HepG2 (cell line): ENCODE data around the gene FBLN7. TPM values are rescaled to one million over a fixed set of nuclear protein-coding genes. Genes with fewer than 3 reads are reported as not detected.
A peak's percentile ranks its signal among the peaks of the same experiment; 100 is the strongest.

Source experiments
- IKZF4 ChIP-seq: sonication (generic); formaldehyde crosslinking; IDR thresholded peaks from 2 replicates; pipeline ENCODE4 v1.5.1; 2020; ENCODE audit warnings: borderline replicate concordance, mild to moderate bottlenecking, low read depth, missing genetic modification reagents; ENCODE audit errors: not compliant biosample characterization
- MAFK ChIP-seq, 2 experiments: IDR thresholded peaks in 1 of 2; conservative IDR thresholded peaks in 1 of 2; 2 replicates each; pipeline ENCODE4 v1.6.1; 2011; ENCODE audit warnings: improper control_type of control experiment in 2 of 2, low read length in 2 of 2
- MIXL1 ChIP-seq: IDR thresholded peaks from 2 replicates; pipeline ENCODE4 v1.6.1; 2016
- NFE2L1 ChIP-seq: sonication (generic); formaldehyde crosslinking; IDR thresholded peaks from 2 replicates; pipeline ENCODE4 v1.4.0; 2020; ENCODE audit warnings: missing genetic modification reagents, mild to moderate bottlenecking, borderline replicate concordance
- PCBP2 ChIP-seq: fragments of 200-400 bp; formaldehyde crosslinking; optimal IDR thresholded peaks from 2 replicates; pipeline ENCODE3; 2018; ENCODE audit warnings: low read length, low read depth; ENCODE audit not compliant: poor library complexity, severe bottlenecking
- RFXANK ChIP-seq: IDR thresholded peaks from 2 replicates; pipeline ENCODE4 v1.6.1; 2016
- RXRA ChIP-seq: sonication (generic); formaldehyde crosslinking; IDR thresholded peaks from 2 replicates; pipeline ENCODE4 v1.5.1; 2020; ENCODE audit warnings: missing genetic modification reagents
- TBP ChIP-seq: sonication (generic); formaldehyde crosslinking; IDR thresholded peaks from 2 replicates; pipeline ENCODE4 v1.5.0; 2020; ENCODE audit warnings: missing genetic modification reagents
- TFDP2 ChIP-seq: sonication (generic); formaldehyde crosslinking; IDR thresholded peaks from 2 replicates; pipeline ENCODE4 v1.4.0; 2020; ENCODE audit warnings: missing genetic modification reagents
- XRCC5 ChIP-seq: fragments of 200-400 bp; formaldehyde crosslinking; optimal IDR thresholded peaks from 2 replicates; pipeline ENCODE3; 2017; ENCODE audit warnings: mild to moderate bottlenecking, low read length
- ZBTB40 ChIP-seq, 2 experiments: fragments of 450-650 bp in 1 of 2; sonication (generic) in 1 of 2; formaldehyde crosslinking in 1 of 2; IDR thresholded peaks; 2 replicates each; pipeline versions ENCODE4 v1.6.1 to v1.8.0; 2016 to 2022; ENCODE audit warnings: antibody characterized with exemption in 1 of 2, mild to moderate bottlenecking in 1 of 2, missing genetic modification reagents in 1 of 2
- ZFY ChIP-seq: sonication (generic); formaldehyde crosslinking; IDR thresholded peaks from 2 replicates; pipeline ENCODE4 v1.4.0; 2020; ENCODE audit warnings: missing genetic modification reagents
- ZNF331 ChIP-seq: sonication (generic); formaldehyde crosslinking; IDR thresholded peaks from 2 replicates; pipeline ENCODE4 v1.4.0; 2020; ENCODE audit warnings: missing genetic modification reagents
- ZNF530 ChIP-seq: sonication (generic); formaldehyde crosslinking; IDR thresholded peaks from 2 replicates; pipeline ENCODE4 v1.5.0; 2020; ENCODE audit warnings: low read depth, mild to moderate bottlenecking, missing genetic modification reagents
- ZNF747 ChIP-seq: sonication (generic); formaldehyde crosslinking; IDR thresholded peaks from 2 replicates; pipeline ENCODE4 v1.8.1; 2023; ENCODE audit warnings: missing genetic modification reagents, mild to moderate bottlenecking, borderline replicate concordance
- ZSCAN31 ChIP-seq: sonication (generic); formaldehyde crosslinking; IDR thresholded peaks from 2 replicates; pipeline ENCODE4 v1.5.0; 2020; ENCODE audit warnings: low read depth, mild to moderate bottlenecking, missing genetic modification reagents
- polyA plus RNA-seq, 8 experiments: library from polyadenylated mRNA; depleted of rRNA in 3 of 8; stranded (reverse) in 7 of 8; unstranded in 1 of 8; fragments of >200 nt; fragmentation: Illumina TruSeq in 4 of 8; extraction: Trizol in 4 of 8; gene quantifications; 2 replicates each; pipeline versions ENCODE4 v1.2.1 to v1.2.3, GENCODE V29; 2011 to 2016; ENCODE audit warnings: low read depth in 4 of 8, missing spikeins in 1 of 8, mixed read lengths in 1 of 8; ENCODE audit not compliant: insufficient read depth in 1 of 8
- total RNA-seq, 5 experiments: library from RNA; depleted of rRNA; stranded (reverse); fragments of >200 nt; fragmentation: Illumina TruSeq; extraction: Trizol; gene quantifications; 2 replicates each; pipeline ENCODE4 v1.2.3, GENCODE V29; 2016; ENCODE audit warnings: low read depth in 1 of 5
- TF ChIP-seq, protein P1 (sequence below): sonication (generic); formaldehyde crosslinking; IDR thresholded peaks from 2 replicates; pipeline ENCODE4 v1.5.1; 2020; ENCODE audit warnings: missing genetic modification reagents, mild to moderate bottlenecking, borderline replicate concordance

FBLN7 gene
- total and polyA plus RNA-seq, 2 of the 13 experiments (the other 11 are each of a cell fraction or from before 2014, with no cell fraction given) = 1.4 to 2.3 TPM

GRCh38 chr2:112137516-112138158, 548 bp upstream of the FBLN7 start (continued):
- no peak for TF ChIP-seq ZBTB40 (IDR thresholded peaks at IDR 0.05)
- no peak for TF ChIP-seq ZBTB40 (CRISPR knock-in tag; IDR thresholded peaks at IDR 0.05)
- TF ChIP-seq, protein P1, sequence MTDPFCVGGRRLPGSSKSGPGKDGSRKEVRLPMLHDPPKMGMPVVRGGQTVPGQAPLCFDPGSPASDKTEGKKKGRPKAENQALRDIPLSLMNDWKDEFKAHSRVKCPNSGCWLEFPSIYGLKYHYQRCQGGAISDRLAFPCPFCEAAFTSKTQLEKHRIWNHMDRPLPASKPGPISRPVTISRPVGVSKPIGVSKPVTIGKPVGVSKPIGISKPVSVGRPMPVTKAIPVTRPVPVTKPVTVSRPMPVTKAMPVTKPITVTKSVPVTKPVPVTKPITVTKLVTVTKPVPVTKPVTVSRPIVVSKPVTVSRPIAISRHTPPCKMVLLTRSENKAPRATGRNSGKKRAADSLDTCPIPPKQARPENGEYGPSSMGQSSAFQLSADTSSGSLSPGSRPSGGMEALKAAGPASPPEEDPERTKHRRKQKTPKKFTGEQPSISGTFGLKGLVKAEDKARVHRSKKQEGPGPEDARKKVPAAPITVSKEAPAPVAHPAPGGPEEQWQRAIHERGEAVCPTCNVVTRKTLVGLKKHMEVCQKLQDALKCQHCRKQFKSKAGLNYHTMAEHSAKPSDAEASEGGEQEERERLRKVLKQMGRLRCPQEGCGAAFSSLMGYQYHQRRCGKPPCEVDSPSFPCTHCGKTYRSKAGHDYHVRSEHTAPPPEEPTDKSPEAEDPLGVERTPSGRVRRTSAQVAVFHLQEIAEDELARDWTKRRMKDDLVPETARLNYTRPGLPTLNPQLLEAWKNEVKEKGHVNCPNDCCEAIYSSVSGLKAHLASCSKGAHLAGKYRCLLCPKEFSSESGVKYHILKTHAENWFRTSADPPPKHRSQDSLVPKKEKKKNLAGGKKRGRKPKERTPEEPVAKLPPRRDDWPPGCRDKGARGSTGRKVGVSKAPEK = peak; percentile 93; the same call in 1 of the 2 replicates
- TF ChIP-seq MAFK (conservative IDR thresholded peaks at IDR 0.05 in 1 of 2, IDR thresholded peaks at IDR 0.05 in 1 of 2; ENCODE audit: low read length in 2 of 2) = no peak
- no peak for TF ChIP-seq TBP (CRISPR knock-in tag)
- no peak for TF ChIP-seq XRCC5
- no peak for TF ChIP-seq RFXANK (CRISPR knock-in tag)
- no peak for TF ChIP-seq RXRA (CRISPR knock-in tag)
- TF ChIP-seq ZNF331 = no peak
- no peak for TF ChIP-seq ZSCAN31 (CRISPR knock-in tag)
- TF ChIP-seq NFE2L1 = no peak
- no peak for TF ChIP-seq PCBP2
- no peak for TF ChIP-seq ZNF530 (CRISPR knock-in tag)
- TF ChIP-seq IKZF4 (CRISPR knock-in tag) = no peak
- no peak for TF ChIP-seq MIXL1 (CRISPR knock-in tag)
- no peak for TF ChIP-seq ZNF747
- TF ChIP-seq ZFY (CRISPR knock-in tag) = peak; percentile 14; the same call in 1 of the 2 replicates
- TF ChIP-seq TFDP2 (CRISPR knock-in tag) = no peak
